HG03342 (cell line): Measurements from ENCODE around the gene SORT1.
"Not testable (repeated sequence)": the region's sequence is repeated elsewhere in the genome, so short reads cannot be mapped to it uniquely, and the experiment has no call there.

Source experiments
- ATAC-seq: cut with Tn5 transposase; IDR thresholded peaks from one replicate; pipeline ENCODE4 v1.9.1; 2021; ENCODE audit warnings: mild to moderate bottlenecking, moderate library complexity; ENCODE audit not compliant: unreplicated experiment

The SORT1 gene

DNA sequence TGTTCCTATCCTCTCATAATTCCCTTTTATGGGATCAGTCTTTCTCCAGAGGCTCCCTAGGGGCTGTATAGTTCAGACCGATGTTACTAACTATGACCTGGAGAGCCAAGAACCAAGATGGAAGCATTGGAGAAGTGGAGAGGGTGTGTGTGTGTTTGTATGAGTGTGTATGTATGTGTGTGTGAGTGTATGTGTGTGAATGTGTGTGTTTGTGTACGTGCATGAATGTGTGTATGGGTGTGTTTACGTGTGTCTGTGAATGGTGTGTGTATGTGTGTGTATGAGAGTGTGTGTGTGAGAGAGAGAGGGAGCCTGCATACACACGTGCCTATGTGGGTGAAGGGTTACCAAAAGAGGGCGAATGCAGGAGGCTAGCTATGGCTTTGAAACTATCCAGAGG lies 95.8 kb downstream of the SORT1 start:
- no peak for ATAC-seq

DNA sequence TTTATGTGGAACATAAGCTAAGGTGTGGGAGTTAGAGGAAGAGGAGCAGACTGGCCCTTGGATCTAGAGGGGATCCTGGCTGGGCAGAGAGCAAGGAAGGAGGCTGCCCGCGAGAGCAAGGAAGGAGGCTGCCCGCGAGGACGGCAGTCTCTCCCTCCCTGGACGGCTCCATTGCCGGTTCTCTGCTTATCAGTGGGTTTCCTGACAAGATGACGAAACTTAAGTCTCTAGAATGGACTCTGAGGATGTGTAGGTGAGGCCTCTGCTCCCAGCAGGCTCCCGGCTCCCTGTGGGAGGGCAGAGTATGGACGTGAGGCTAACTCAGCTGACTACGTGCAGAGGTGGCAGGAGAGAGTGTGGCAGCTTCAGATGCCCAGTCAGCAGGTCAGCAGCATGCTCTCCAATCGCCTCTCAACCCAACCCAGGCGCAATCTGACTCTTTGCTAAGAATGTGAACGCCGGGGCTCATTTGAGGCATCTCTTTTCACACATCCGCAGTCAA lies 97.0 kb downstream of the SORT1 start:
- no peak for ATAC-seq

DNA sequence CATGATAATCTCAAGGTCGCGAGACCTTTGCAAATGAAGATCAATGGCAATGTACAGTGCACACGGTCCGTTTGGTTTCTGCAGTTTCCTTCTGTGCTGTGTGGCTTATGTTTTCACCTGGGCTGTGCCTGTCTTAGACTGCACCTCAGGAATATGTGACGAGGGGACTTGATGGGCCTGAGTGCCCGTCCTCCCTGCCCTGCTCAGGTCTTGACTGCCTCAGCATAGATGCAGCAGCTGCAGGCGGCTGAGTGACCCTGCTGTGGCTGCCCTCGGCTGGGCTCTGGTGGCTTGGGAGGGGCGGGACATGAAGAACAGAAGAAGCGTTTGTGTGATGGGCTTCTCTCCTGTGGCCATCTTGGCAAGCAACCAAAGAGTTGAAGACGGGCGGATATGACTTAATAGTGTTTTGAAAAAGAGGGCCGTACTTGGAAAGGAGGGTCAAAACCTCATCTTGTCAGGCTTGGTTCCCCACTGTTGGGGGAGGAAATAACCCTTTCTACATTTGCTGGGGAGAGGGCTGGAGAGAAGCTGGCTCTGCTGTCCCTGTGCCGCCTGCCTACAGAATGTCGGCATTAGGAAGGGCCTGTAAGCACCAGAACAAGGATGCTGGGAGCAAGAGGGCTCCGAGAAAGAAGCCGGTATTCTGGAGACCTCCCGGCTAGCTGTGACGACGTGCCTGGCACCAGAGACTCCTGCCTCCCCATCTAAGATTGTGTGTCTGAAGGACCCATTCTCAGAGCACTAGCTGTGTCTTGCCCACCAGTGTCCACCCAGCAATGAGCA lies 98.0 kb downstream of the SORT1 start:
- ATAC-seq = no peak

DNA sequence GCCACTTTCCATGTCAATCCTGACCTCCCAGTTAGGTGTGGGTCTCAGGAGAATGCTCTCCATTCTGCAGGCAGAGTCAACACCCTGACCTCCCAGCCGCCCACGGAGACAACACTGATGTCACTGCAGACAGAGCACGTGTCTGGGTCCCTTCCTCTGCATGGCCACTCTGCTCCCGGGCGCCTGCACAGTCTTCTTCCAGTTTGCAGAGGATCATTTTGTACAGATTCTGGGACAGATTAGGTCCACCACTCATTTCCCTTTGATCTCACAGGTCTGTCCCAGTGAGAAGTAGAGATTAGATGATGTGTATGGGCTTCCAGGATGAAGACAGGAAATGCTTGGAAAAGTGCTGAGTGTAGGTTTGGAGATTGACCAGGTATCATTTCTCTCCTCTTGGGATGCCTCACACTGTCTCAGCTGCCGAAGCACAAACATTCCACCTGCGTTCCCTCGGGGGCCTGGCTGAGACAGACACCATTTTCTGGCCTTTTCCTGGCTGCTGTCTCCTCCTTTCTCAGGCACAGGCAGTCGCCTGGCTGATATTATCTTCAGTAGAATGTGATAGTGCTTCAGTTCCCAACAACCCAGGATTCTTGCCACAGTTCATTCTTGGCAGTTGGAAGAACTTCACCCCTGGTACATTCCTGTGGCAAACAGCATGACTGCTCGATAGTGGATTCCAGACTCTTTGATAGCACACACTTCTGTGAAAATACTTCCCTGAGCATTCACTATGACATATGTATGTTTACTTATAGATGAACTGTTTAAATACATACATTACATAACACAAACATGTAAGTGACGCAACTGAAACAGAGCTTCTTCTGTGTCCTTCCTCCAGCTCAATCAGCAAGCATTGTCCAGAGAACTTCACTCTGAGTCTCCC lies 98.8 kb downstream of the SORT1 start:
- ATAC-seq = no peak

DNA sequence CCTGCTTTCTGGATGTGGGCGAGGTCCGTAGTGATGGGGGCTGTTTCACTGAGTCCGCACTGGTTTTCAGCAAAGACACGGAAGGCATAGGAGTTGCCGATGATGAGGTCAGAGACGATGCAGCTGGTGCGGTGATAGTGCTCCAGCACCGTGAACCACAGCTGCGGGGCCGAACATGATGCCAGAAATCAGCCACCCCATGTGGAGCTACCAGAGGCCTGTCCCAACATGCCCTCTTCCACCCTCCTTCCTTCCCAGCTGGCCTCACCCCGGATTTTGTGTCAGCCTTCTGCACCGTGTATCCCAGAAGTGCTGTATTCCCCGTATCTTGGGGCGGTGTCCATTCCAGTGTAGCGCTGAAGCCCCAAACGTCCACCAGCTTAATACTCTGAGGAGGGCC lies 100.9 kb downstream of the SORT1 start:
- no peak for ATAC-seq

DNA sequence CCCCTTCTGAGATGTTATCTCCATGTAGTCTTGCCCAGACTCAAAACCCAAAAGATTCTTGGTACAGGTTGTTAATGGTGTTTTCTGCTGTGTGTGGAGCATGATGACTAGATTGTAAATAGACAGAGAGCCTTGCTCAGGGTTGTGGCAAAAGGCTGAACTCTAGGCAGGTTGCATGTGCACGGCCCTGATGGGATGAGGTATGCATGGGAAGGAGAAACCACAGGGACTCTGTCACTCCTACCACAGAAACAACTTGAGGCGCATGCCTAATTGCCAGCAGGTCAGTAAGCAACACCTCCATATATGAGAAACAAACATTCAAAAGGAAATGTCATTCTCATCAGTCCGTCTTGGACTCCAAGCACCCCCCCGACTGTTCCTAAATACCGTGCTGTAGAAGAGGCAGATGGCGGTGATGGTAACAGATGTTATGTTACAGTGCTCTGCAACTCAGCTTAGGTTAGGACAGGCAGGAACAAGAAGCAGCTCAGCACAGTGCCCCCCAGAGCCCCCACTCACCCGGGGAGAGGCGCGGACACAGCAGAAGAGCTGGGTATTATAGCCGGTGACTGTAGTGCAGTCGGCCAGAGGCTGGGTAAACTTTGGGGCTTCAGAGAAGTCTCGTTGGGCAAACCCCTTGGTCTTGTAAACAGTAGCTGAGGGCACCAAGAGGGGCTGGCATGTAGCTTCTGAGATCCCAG lies 101.9 kb downstream of the SORT1 start:
- ATAC-seq = no peak

DNA sequence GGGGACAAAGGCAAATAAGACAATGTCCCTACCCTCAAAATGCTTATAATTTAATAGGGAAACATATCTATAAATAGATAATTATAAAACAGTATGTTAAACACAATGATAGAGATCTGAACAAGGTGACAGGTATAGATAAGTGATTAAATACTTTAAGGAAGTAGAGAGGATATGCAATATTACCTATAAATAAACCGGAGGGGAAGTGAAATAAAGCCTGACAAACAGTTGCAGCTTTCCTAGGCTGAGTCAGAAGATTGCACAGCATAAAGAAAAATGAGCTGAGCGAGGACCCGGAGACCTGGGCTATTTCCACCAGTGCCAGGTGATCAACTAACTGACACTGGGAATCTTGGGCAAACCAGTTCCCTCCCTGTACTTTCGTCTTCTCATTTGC lies 103.2 kb downstream of the SORT1 start:
- no peak for ATAC-seq

DNA sequence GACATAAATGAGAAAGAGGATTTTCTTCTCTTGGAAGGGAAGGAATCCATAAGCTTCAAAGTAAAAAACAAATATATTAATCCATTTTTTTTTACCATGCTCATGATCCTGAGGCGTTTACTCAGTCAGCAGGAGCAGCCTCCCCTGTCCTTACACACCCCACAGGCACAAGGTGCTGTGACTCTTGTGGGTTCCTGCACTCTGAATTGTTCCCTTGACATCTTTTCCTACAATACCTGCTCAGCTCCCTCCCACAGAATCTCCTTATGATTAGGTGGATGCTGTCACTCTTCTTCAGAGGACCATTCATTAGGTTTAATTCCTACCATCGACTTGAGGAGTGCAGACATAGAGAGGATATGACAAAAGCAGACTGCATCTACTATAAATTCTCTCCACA lies 104.7 kb downstream of the SORT1 start:
- no peak for ATAC-seq

DNA sequence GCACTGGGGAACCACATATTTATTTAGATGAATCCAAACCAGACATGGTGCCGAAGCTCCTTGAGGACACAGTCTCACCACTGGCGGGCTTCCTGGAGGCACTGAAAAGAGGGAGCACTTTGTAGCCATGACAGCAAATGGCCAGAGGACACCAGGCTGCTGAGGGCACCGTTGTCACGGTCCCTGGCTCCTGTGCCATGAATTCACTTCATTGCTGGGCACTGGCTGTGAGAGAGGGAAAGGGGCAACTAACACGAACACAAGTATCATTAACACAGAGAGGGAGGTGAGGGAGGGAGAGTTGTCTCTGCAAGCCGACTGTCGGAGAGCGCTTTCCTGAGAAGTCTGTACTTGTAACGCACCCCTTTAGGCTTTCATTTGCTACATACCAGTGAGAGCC lies 105.4 kb downstream of the SORT1 start:
- ATAC-seq = no peak

DNA sequence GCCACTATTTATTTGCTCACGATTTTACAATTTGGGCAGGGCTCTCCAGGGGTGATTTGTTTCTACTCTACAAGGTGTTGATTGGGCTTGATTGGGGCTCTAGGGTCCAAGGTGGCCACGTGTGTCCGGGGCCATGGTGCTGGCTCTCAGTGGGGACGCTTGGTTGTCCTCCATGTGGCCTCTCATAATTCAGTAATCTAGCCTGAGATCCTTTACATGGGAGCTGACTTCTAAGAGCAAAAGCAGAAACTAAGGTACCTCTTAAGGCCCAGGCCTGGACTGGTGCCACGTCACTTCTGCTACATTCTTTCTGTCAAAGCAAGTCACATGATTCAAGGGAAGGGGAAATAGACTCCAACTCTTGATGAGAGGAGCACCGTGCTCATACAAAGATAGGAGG lies 106.7 kb downstream of the SORT1 start:
- ATAC-seq = no peak

DNA sequence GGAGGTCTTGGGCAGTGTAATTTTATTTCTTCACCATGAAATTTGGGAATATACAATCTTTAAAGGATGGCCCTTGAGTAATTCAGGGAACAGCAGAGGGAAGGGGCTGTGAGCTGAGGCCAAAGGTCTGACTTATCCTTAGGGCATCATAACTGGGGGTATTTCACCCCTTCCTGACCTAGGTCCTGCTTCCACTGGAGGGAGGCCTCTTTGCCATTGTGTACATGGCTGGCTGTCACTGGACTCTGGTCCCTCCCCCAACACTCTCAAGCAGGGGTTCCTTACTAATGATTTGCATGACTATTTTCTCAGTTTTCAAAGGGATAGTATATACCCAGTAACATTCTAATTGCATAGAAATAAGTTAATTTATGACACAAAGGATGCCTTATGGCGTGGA lies 107.6 kb downstream of the SORT1 start:
- ATAC-seq = no peak

DNA sequence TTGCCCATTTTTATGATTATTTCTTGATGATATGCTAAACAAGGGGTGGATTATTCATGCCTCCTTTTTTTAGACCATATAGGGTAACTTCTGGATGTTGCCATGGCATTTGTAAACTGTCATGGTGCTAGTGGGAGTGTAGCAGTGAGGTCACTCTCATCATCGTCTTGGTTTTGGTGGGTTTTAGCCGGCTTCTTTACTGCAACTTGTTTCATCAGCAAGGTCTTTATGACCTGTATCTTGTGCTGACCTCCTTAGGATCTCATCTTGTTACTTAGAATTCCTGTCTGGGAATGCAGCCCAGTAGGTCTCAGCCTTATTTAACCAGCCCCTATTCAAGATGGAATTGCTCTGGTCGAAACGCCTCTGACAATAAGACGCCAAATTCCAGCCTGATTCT lies 111.0 kb downstream of the SORT1 start:
- ATAC-seq = not testable (repeated sequence)

DNA sequence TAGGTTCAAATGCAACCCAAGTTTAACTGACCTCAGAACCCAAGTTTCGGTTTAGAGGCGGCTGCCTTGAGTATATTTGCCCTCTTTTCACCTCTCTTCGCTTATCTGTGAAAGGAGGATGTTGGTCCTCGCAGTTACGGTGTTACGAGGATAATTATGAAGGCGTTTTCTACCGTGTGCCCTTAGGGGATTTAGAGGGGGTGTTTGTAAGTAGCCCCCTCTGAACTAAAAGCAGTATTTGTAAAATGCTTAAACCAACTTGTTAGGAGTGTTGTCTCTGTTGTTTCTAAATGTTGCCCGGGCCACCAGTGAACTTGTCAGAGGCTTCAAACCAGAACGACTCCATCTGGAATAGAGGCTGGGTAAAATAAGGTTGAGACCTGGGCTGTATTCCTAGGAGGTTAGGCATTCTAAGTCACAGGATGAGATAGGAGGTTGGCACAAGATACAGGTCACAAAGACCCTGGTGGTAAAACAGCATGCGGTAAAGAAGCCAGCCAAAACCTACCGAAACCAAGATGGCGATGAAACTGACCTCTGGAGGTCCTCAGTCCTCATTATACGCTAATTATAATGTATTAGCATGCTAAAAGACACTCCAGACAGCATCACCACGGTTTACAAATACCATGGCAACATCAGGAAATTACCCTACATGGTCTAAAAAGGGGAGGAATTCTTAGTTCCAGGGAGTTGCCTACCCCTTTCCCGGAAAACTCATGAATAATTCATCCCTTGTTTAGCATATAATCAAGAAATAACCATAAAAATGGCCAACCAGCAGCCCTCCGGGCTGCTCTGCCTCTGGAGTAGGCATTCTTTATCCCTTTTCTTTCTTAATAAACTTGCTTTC lies 113.7 kb downstream of the SORT1 start:
- peak; percentile 7 for ATAC-seq

DNA sequence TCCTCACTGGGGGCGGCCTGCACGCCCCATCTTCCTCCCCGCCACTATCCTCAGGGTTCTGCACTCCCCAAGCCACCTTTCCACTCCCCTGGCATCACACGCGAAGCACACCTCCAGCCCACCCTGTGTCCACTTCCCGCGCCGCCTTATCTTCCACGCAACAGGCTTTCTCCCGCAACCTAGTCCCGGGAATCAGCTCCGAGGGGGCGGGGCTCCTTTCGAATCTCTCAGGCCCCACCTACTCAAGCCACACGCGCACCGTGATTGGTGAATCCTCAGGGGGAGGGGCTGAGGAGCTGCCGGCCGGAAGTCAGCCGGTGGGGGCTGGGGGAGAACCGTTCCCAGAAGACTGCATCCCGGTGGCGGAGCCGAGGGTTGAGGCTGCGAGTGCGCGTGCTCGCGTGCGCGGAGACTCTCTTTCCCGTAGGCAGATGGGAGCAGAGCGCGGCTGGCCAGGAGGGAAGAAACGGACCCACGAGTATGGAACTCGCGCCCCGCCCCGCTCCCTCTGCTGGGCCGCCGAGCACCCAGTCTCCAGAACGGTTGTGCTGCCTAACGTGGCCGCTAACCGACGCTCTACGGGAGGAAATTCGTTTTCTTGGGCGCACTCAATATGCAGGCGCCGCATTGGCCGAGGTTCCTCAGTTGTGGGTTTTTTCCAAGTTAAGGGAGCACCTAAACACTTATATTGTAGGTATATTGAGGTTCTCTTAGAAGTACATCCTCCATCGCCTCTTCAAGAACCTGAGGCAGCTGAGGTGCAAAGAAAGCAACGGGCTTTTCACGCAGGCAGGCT lies 114.6 kb downstream of the SORT1 start, which contains the start of gene PSRC1:
Gene PSRC1, minus strand, starts transcription at position 194 of the 796 bp plus-strand sequence.
- peak; percentile 91 for ATAC-seq

DNA sequence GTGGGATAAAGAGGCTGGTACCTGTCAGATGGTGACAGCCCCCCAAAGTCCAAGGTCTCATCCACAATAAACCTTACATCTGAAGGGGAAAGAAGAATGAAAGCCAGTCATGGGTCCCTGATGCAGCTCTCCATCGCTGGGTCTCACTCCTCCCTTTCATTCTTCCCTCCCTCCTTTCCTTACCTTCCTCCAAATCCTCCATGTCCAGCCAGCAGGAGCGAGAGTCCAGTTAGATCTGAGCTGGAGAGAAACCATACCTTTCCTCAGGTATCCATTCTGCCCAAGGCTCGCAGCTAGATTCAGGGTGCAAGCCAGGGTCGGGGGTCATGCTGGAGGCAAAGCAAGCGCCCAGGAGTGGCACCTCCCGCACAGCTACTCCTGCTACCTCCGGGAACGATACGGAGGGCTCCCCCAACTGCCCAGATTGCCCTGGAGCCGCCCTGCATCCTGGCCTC lies 115.2 kb downstream of the SORT1 start:
- ATAC-seq = no peak

DNA sequence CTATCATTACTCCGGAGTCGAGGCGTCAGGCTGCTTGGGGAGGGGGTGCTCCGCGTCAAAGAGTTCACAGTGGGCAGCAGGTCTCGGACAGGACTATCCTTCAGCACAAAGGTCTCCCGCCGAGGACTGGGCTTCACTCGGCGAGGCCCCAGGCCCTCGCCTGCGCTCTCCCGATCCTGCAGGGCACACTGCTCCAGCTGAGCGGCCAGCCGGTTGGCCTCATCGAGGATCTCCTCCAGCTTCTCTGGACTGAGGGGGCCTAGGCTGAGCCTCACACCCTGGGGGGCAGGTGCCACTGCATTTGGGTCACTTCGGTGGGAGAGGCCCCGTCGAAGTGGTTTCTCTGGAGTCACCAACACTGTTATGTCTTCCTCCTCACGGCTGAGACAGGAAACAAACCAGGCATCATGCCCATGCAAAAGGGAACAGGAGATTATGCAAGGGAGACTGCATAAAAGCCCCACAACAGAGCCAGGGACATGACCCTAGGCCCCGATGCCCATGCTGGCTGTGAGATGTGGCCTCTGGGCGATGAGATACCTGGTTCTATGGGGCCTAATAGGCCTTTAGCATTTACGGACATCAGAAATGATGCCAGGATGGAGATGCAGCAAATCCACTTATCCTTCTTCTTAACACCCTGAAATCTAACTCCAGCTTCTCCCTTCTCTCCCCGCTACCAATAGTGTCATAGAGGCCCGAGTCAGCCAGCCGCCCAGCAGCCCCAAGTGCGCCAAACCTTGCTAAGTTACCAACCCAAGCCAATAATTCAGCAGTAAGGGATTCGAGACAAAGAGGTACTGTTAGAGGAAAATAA lies 115.8 kb downstream of the SORT1 start:
- ATAC-seq = no peak

DNA sequence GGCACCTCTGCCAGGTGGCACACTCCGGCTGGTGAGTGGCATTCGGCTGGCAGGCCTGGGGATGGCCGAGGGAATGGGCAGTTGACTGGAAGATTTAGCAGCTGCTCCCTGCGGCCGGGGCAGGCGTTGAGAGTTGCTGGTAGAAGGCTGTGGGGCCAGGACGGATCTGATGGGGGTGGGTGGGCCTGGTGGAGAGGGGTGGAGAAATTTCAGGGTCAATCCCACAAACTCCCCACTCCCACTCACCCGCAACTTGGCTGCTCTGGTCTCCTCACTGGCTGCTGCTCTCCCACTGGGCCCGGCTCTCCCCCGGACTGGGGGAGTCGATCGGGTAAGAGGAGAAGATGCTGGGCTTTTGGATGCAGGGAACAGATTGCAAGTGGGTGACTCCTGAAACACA lies 116.9 kb downstream of the SORT1 start:
- ATAC-seq = no peak

DNA sequence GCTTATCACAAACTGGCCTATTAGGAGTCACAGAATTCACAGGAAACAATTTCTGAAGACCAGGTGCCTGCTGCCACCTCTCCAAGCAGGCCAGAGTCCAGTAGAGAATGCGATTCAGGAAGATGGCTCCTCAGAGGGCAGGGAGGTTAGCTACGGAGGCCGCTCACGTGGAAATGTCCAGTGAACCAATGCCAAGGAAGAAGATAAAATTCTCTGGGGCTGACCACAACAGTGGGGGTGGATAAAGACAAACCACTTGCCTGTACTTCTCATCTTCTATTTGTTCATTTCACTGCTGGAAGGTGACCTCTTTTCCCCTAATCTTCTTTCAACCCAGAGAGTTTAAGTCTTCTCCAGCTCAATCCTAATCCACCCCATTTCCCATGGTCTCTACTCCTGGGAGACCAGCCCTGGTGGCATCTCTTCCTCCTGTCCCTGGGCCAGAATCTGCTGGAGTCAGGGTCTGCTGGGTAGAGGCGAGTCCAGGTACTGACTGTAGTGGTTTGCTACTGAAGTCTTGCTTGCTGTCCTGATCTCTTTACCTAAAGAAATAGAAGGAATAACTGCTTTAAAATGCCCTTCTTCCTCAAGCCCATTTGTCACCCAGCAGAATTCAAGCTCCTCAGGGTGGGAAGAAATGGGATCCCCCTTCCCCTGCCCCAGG lies 118.0 kb downstream of the SORT1 start:
- ATAC-seq = no peak
